GM12892 (cell line): ENCODE data around the gene CDH23.

Experiments used
- POLR2A ChIP-seq: IDR thresholded peaks from 2 replicates; pipeline ENCODE4 v1.6.1; 2011; ENCODE audit warnings: low read depth, low read length, control low read depth
- POLR2AphosphoS5 ChIP-seq: IDR thresholded peaks from 2 replicates; pipeline ENCODE4 v1.6.1; 2011; ENCODE audit warnings: low read depth, low read length, control low read depth
- TAF1 ChIP-seq: IDR thresholded peaks from 2 replicates; pipeline ENCODE4 v1.6.1; 2011; ENCODE audit warnings: low read depth, mild to moderate bottlenecking, control low read depth, low read length, borderline replicate concordance

- TF ChIP-seq POLR2A (no peak), TAF1 (no peak), POLR2AphosphoS5 (no peak)
Measured at GRCh38 chr10:71616817-71617654, 220.3 kb downstream of the CDH23 start.
